Stomach (tissue), 9 donors: ENCODE data around the gene ADGRG2. TPM values are rescaled to one million over a fixed set of nuclear protein-coding genes. Genes with fewer than 3 reads are reported as not detected.
"Not testable (repeated sequence)": the region's sequence is repeated elsewhere in the genome, so short reads cannot be mapped to it uniquely, and the experiment has no call there.

Experiments
- DNase-seq, 2 donors: peaks; one replicate each; pipeline versions ENCODE4 v3.0.0 to v3.0.0-alpha.2; 2013 to 2019
- H3K27ac ChIP-seq, 5 donors: fragments of 200-600 bp in 4 of 5; sonication (generic) in 4 of 5; one replicate each; pipeline ENCODE4 v1.5.1; 2013 to 2019; ENCODE audit warnings: mild to moderate bottlenecking in 1 of 5, moderate library complexity in 1 of 5
- H3K27me3 ChIP-seq, 3 donors: fragments of 200-600 bp; sonication (generic); one replicate each; pipeline ENCODE4 v1.5.1; 2017 to 2019; ENCODE audit warnings: mixed run types in 1 of 3
- H3K36me3 ChIP-seq, 4 donors: fragments of 200-600 bp; sonication (generic); 1 replicate in 3 of 4; 2 replicates in 1 of 4; pipeline ENCODE4 v1.5.1; 2016 to 2019
- H3K4me1 ChIP-seq, 4 donors: fragments of 200-600 bp; sonication (generic); one replicate each; pipeline ENCODE4 v1.5.1; 2016 to 2019
- H3K4me3 ChIP-seq, 4 donors: fragments of 200-600 bp; sonication (generic) in 3 of 4; one replicate each; pipeline ENCODE4 v1.5.1; 2016 to 2019; ENCODE audit warnings: mild to moderate bottlenecking in 1 of 4
- H3K9me3 ChIP-seq, 4 donors: fragments of 200-600 bp; sonication (generic); one replicate each; pipeline ENCODE4 v1.5.1; 2016 to 2019
- EP300 ChIP-seq: sonication (generic); formaldehyde crosslinking; IDR thresholded peaks from one replicate; pipeline ENCODE4 v1.6.1; 2017; ENCODE audit warnings: antibody characterized with exemption
- POLR2A ChIP-seq, 4 donors: fragments of 450-650 bp; IDR thresholded peaks; one replicate each; pipeline ENCODE4 v1.6.1; 2016; ENCODE audit warnings: antibody characterized with exemption in 4 of 4, control low read depth in 2 of 4, mild to moderate bottlenecking in 1 of 4, moderate library complexity in 1 of 4
- POLR2AphosphoS5 ChIP-seq, 3 donors: sonication (generic); formaldehyde crosslinking; IDR thresholded peaks; one replicate each; pipeline ENCODE4 v1.6.1; 2016; ENCODE audit warnings: antibody characterized with exemption in 3 of 3
- WGBS, 5 donors: extraction: QIAGEN DNeasy Blood & Tissue Kit in 3 of 5; methylation state at CpG; one replicate each; pipeline versions ENCODE4 v1.1.5 to v1.1.7; 2013 to 2018; 5-methylcytosine and 5-hydroxymethylcytosine counted together
- intact Hi-C: fragments of 100-400 bp; cut with DNase I; formaldehyde crosslinking; loops from one replicate; pipeline ENCODE4 v1.15.1; 2023; ENCODE audit warnings: low total_unique reads
- polyA plus RNA-seq, 3 donors: library from polyadenylated mRNA; stranded (reverse); fragments of 200-250 nt; gene quantifications; one replicate each; pipeline ENCODE4 v1.2.3, GENCODE V29; 2013
- total RNA-seq, 5 donors: library from RNA; depleted of rRNA; stranded (reverse); fragments of >200 nt; gene quantifications; one replicate each; pipeline versions ENCODE4 v1.1.0 to v1.2.3, GENCODE V29; 2014 to 2016
- TF ChIP-seq, protein P1 (sequence below), 7 experiments: fragments of 450-650 bp in 4 of 7; fragments of 200-600 bp in 3 of 7; sonication (generic) in 3 of 7; IDR thresholded peaks; one replicate each; pipeline ENCODE4 v1.5.1; 2016 to 2019; ENCODE audit warnings: antibody characterized with exemption in 7 of 7, control low read depth in 2 of 7, mild to moderate bottlenecking in 1 of 7
- donor health status: healthy with polysubstance abuse.
- donor health status: Bipolar disorder and iron deficiency.
- donor health status: healthy.

The ADGRG2 gene
- total and polyA plus RNA-seq, 8 donors, result 0.29 to 25.0 (median 1.4) TPM

DNA sequence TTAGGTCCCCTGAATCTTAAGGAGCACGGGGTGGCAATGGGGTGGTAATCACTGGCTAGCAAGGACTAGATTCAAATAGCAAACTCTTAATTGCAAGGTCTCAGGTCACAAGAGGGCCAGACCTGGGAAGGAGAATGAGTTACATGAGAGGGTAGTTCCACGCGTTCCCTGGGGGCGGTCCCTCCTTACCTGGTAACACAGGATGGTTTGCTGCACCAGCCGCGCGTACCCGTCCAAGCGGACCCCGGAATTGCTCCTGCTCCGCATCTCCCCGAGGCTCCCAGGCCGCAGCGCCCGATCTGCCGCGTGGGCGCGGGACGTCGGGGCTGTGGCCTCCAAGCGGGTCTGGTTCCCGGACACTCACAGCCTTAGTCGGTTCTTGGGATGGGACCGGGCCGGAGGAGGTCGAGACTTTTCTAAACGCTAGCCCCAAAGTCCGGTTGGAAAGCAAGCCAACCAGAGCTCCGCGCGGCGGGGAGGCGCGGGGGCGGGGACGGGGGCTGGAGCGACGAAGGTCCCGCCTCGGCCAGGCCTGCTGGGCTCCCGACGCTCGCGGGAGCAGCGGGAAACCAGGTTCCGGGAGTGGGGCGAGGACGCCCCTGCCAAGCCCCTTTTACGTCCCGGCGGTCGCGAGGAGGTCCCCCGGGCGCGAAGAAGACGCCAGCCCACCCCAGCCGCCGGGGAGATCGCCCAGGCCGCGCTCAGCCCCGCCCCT is 138.4 kb downstream of the ADGRG2 start, which contains the start of gene PHKA2:
Gene PHKA2, minus strand, starts transcription at position 449 of the 715 bp plus-strand sequence. Its CDS starts 182 bp downstream, at position 267.
- Histone ChIP-seq H3K27ac (peak within 1 kb of the TSS; percentile 90 to 98 (median 93)), H3K36me3 (peaks cover 0 to 5% (median 0%) of the 10 kb centered on the region in 4 donors), H3K4me1 (peaks cover 5 to 31% (median 10%) of the 10 kb centered on the region in 4 donors), H3K9me3 (peaks cover 0 to 4% (median 2%) of the 10 kb centered on the region in 4 donors), H3K4me3 (peak within 1 kb of the TSS; percentile 61 to 68 (median 62)), H3K27me3 (peaks cover 0 to 8% (median 0%) of the 10 kb centered on the region in 3 donors)
- TF ChIP-seq POLR2AphosphoS5 (IDR thresholded peaks at IDR 0.05) (no peak), EP300 (no peak), POLR2A (IDR thresholded peaks at IDR 0.05) (no peak)
- TF ChIP-seq, protein P1, sequence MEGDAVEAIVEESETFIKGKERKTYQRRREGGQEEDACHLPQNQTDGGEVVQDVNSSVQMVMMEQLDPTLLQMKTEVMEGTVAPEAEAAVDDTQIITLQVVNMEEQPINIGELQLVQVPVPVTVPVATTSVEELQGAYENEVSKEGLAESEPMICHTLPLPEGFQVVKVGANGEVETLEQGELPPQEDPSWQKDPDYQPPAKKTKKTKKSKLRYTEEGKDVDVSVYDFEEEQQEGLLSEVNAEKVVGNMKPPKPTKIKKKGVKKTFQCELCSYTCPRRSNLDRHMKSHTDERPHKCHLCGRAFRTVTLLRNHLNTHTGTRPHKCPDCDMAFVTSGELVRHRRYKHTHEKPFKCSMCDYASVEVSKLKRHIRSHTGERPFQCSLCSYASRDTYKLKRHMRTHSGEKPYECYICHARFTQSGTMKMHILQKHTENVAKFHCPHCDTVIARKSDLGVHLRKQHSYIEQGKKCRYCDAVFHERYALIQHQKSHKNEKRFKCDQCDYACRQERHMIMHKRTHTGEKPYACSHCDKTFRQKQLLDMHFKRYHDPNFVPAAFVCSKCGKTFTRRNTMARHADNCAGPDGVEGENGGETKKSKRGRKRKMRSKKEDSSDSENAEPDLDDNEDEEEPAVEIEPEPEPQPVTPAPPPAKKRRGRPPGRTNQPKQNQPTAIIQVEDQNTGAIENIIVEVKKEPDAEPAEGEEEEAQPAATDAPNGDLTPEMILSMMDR (IDR thresholded peaks at IDR 0.05), result no peak
- WGBS, 5 donors, result 1 to 29% (median 6%) methylated on average over 6 to 64 of the region's 64 CpGs
- intact Hi-C loops, result no loop called here
- peak in 1 of 2 donors; percentile 53 for DNase-seq

DNA sequence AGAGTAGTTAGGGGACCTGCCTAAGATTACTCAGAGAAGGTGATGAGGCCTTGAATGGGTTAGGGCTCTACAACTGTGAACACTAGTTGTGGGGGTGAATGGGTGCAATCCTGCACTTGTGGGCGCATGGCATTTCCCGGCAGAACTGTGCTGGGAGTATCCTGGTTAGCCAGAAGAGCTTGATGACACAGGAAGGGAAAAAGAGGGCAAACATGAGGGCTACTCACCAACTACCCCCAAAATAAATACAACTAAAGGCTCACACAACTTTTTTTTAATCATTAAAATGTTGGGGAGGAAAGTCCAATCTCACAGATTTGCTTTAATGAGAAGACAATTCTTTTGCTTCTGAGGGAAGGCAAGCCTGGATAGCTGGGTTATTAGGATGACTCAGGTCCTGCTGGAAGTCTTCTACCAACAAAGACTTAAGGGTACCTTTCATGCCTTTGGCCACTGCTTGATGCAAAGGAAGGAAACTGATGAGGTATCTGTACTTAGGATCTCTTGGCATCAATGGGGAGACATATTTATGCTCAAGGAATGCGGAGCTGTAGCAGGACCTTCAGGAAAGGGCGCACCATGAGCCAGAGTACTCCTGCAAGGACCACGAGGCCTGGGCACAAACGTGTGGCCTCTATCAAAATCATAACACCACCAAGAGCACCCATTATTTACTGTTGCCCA is 141.0 kb downstream of the ADGRG2 start:
- Histone ChIP-seq H3K4me3 (no peak overlapping the region), H3K27me3 (peaks cover 0 to 8% (median 0%) of the 10 kb centered on the region in 3 donors), H3K27ac (no peak overlapping the region), H3K4me1 (peaks cover 5 to 31% (median 10%) of the 10 kb centered on the region in 4 donors), H3K36me3 (no peaks in the 10 kb centered on the region), H3K9me3 (peaks cover 0 to 4% (median 2%) of the 10 kb centered on the region in 4 donors)
- 57 to 77% (median 67%) methylated on average over 6 of the region's 6 CpGs for WGBS, 5 donors
- DNase-seq, result no peak
- TF ChIP-seq EP300, result no peak
- TF ChIP-seq, protein P1 (IDR thresholded peaks at IDR 0.05), result no peak
- TF ChIP-seq POLR2A (IDR thresholded peaks at IDR 0.05), result no peak
- TF ChIP-seq POLR2AphosphoS5 (IDR thresholded peaks at IDR 0.05), result no peak
- intact Hi-C loops, result no loop called here

- DNase-seq, H3K4me3 ChIP-seq, H3K27ac ChIP-seq, H3K9me3 ChIP-seq, intact Hi-C loops, H3K36me3 ChIP-seq, H3K27me3 ChIP-seq: not testable (repeated sequence)
- H3K4me1 ChIP-seq, result peaks cover 5 to 23% (median 8%) of the 10 kb centered on the region in 4 donors
- WGBS, 5 donors, result 24 to 54% (median 44%) methylated on average over 4 to 6 of the region's 6 CpGs
These were observed 142.0 kb downstream of the ADGRG2 start for GRCh38 chrX:18980262-18980661.

- 88 to 98% (median 96%) methylated on average over 7 of the region's 7 CpGs for WGBS, 5 donors
- intact Hi-C loops, result no loop called here
- TF ChIP-seq POLR2A (IDR thresholded peaks at IDR 0.05) (no peak), EP300 (no peak), POLR2AphosphoS5 (IDR thresholded peaks at IDR 0.05) (no peak)
- TF ChIP-seq, protein P1 (IDR thresholded peaks at IDR 0.05), result no peak
These were observed 147.3 kb downstream of the ADGRG2 start for GRCh38 chrX:18974993-18975392.

More at GRCh38 chrX:18974993-18975392, 147.3 kb downstream of the ADGRG2 start:
- H3K4me1 ChIP-seq, result no peaks in the 10 kb centered on the region
- H3K27ac ChIP-seq, result no peak overlapping the region
- no peak overlapping the region for H3K4me3 ChIP-seq
- H3K36me3 ChIP-seq, result no peaks in the 10 kb centered on the region
- no peak for DNase-seq
- no peaks in the 10 kb centered on the region for H3K9me3 ChIP-seq
- no peaks in the 10 kb centered on the region for H3K27me3 ChIP-seq
